GM19324 (cell line): ENCODE measurements around the gene PODXL.
"Not testable (repeated sequence)": the region's sequence is repeated elsewhere in the genome, so short reads cannot be mapped to it uniquely, and the experiment has no call there.

Experiments
- ATAC-seq: cut with Tn5 transposase; IDR thresholded peaks from one replicate; pipeline ENCODE4 v1.9.1; 2021; ENCODE audit warnings: mild to moderate bottlenecking, moderate library complexity; ENCODE audit not compliant: unreplicated experiment, low FRiP score

The PODXL gene

GRCh38 chr7:131538813-131539179 lies 17.6 kb downstream of the PODXL start:
- no peak for ATAC-seq

GRCh38 chr7:131538071-131538812 lies 18.2 kb downstream of the PODXL start:
- ATAC-seq: no peak

- ATAC-seq: no peak
These were observed 18.9 kb downstream of the PODXL start for GRCh38 chr7:131537571-131537978.

DNA sequence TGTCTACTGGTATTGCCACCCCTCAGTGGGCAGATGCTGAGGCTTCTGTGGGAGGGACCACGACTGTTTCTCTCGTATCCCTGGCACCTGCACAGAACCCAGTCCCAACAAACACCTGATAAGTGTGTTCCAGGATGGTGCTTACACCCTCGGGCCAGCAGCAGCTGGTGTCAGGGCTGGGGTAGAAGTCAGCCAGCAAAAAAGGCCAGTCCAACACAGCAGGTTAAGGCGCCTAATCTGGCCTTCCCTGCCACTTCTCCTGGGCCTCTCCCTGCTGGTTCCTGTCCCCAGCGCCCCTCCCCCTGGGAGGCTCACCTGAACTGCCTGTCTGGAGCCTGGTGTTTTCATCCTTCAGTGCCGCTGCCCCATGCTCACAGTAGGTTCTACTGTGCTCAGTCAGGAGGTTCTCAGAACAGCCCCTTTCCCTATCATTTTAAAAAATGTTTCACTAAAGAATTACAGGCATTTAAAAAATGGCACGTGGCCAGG lies 20.0 kb downstream of the PODXL start:
- ATAC-seq: no peak

DNA sequence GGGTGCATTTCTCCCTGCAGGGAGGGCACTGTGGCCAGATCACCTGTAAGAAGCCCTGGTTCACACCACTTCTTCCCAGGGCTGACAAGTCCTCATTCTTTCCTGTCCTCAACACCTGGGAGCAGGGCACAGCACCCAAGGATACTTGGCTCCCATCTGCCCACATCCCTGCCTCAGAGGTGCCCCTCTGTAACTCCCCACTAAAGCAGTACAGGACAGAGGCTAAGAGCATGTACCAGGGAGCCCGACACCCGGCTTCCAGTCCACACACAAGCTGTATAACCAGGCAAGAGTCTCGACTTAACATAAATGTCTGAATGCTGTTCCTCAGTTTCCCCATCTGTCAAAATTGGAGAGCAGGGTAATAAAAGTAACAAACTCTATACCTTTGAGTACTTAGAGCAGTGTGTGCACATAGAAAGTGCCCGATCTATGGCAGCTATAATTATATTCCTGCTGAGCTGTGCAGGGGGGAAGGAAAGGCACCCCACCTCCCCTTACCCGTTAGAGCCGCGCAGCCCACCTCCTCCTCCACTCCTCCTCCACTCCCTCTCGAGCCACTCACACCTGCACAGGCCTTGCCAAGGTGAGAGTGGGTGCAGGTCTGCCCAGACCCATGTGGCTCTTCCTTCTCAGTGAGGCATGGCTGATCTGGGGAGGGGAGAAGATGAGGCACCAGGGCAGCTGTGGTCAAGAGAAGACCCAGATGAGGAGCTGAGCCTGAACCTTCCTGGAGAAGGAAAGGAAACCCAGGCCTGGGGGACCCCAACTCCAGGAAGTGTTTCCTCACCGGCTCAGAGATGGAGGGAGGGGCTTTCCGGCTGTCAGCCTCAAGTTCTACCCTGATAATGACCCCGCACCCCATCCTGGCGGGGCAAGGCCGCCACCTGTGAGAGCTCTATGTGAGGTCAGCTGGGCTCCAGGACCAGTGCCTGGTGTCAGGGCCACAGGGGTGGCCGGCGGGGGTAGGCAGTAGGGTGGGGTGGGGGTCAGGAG lies 22.6 kb downstream of the PODXL start:
- ATAC-seq: no peak

GRCh38 chr7:131533151-131533559 lies 23.3 kb downstream of the PODXL start:
- ATAC-seq: no peak

DNA sequence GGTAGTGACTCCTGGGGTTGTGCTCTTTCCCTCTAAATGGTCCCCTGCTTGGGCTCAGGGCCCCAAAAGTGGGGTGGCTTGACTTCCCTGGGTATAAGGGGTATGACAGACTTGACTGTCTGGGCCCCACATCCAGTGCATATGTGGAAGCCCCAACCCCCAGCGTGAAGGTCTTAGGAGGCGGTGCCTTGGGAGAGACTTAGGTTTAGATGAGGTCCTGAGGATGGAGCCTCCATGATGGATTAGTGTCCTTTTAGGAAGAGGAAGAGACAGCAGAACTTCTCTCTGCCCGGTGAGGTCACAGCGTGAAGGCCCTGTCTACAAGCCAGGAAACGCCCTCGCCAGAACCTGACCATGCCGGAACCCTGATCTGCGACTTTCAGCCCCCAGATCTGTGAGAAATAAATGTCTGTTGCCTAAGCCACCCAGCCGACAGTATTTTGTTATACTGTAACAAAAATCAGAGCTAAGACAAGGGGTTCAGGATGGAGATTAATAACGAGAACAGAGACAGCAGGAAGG lies 23.8 kb downstream of the PODXL start:
- ATAC-seq: no peak

DNA sequence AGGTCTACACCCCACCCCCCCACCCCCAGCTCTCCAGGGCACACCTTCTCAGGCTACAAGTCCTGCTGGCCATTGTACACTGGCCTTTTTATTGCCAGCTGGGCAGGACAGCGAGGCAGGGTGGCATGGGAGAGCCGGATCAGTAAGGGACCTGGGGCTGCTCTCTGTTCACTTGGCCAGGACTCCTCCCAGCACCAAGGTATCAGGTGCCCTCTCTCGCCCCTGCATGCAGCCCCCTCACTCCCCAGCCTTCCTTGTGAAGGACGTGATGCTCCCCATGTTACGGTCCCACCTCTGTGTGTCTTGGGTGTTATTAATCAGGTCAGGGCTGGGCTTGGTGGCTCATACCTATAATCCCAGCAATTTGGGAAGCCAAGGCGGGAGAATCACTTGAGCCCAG lies 26.3 kb downstream of the PODXL start:
- ATAC-seq: no peak

DNA sequence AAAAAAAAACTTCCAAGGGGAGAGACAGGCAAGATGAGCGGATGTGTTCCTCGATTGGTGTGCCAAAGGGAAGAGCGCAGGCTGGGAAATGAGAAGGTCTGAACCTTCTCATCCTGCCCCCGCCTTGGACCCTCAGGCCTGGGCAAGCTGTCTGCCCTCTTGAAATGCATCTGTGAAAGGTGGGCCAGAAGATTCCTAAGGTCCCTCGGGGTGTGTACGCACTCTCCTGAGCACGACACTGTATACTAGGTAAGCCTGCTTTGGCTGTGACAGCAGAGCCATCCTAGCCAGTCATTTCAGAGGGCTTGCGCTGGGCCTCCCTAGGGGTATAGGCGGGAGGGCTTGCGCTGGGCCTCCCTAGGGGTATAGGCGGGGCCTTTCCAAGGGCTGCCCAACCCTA lies 26.8 kb downstream of the PODXL start:
- no peak for ATAC-seq

DNA sequence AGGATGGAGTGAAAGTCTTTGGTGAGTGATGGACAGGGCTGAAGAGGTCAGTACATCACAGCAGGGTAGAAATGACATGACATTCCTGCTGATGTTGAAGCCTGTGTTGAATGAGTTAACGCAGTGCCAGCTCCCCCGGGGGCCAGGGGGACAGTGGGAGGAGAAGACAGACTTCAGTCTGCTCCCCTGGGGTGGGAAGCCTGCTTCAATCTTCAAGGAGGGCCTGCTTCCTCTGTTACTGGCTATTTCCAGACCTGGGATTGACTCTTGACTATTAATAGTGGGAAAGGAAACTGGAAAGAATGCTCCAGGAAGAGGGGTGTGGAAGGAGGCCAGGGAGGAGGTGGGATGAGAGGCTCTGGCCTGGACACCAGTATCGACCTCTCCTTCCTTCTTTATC lies 27.2 kb downstream of the PODXL start:
- no peak for ATAC-seq

- ATAC-seq: no peak
These were observed 29.0 kb downstream of the PODXL start for GRCh38 chr7:131527456-131527855.

DNA sequence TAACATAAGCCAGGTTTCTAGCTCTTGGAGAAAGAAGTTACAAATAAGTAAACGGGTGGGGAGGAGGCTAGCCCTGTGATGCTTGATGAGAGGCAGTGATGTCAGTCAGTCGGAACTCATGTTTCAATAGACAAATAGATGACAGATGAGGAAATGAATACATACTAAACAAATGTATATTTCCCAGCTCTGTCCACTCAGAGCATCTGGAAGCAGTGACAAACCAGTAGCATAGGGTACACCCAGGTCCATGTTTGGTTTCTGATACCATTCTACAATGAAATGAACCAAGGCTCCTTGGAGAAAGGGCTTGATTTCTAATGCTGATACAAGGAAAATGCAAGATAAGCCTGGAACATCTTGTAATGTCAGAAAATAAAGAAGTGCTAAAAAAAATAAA lies 30.6 kb downstream of the PODXL start:
- no peak for ATAC-seq

DNA sequence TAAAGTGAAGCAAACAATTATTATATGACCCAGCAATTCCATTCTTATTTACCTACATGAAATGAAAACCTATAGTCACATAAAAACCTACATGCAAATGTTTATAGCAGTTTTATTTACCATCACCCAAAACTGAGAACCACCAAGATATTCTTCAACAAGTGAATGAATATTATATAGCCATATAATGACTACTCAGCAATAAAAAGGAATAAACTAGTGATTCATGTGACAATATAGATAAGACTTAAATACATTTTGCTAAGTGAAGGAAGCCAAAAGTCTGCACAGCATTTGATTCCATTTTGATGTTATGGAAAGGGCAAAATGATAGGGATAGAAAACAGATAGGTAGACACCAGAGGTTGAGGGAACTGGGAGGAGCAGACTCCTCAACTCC lies 31.7 kb downstream of the PODXL start:
- ATAC-seq: no peak

GRCh38 chr7:131524115-131524514 lies 32.3 kb downstream of the PODXL start:
- ATAC-seq: no peak

GRCh38 chr7:131522325-131522930 lies 34.0 kb downstream of the PODXL start:
- ATAC-seq: no peak

DNA sequence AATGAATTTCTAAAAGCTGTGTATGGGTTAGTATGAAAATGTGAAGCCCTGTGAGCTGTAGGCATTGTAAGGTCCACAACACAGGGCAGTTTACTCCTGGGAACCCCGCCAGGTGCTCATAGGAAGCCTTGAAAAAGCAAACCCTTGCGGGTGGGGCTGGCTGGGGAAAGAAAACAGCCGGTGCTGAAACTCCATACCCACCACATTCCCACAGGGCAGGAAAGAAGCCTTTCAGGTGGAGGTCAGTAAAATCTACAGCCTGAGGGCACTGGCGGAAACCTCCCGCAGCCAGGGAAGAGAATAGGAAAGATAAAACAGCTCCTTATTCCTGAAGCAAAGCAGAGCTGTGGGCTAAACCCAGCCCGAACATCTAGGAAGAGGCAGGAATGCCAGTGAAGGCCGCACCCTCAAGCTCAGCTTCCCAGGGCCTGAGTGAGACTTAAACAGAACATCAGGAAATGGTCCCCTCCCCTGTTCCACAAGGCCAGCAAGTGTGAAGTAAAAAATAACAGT lies 34.7 kb downstream of the PODXL start:
- ATAC-seq: no peak

- no peak for ATAC-seq
These were observed 37.8 kb downstream of the PODXL start for GRCh38 chr7:131518626-131519025.

DNA sequence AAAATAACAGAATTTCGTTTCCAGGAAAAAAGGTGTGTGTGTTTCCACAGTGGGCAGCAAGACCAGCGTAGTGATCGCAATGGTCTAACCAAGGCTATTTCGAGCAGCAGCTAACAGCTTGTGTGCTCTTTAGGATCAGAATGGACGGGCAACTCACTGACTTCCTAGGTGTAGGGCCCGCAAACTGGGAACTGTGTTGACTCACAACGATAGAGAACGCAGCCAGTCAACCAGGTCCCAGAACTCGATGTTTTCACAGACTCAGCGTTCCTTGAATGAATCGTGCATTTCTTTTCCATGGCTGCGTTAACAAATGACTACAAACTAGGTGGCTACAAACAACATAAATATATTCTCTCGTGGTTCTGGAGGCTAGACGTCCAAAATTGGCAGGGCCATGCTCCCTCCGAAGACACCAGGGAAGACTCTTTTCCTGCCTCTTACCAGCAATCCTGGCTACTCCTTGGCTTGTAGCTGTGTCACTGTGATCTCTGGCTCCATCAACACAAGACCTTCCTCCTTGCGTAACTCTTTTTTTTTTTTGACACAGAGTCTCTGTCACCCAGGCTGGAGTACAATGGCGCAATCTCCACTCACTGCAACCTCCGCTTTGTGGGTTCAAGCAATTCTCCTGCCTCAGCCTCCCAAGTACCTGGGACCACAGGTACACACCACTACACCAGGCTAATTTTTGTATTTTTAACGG lies 39.1 kb downstream of the PODXL start:
- ATAC-seq: no peak

DNA sequence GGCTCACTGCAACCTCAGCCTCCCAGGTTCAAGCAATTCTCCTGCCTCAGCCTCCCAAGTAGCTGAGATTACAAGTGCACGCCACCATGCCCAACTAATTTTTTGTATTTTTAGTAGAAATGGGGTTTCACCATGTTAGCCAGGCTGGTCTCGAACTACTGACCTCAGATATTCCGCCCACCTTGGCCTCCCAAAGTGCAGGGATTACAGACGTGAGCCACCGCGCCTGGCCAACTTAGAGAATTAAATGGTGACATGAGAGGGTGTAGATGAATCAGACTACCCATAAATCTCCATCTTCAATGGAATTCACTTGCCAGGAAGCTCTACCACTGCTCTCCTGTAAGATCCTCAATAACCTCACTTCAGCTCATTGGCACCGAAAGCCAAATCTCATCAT lies 41.0 kb downstream of the PODXL start:
- ATAC-seq: not testable (repeated sequence)
